Left lung (tissue), 10 donors: ENCODE measurements around the gene PLCL1. TPM values are rescaled to one million over a fixed set of nuclear protein-coding genes. Genes with fewer than 3 reads are reported as not detected.

ENCODE experiments used
- ATAC-seq: fragments of 200-7000 bp; cut with Tn5 transposase; one replicate; pipeline ENCODE4 v1.9.1; 2020; ENCODE audit warnings: moderate library complexity
- DNase-seq, 4 donors: peaks; one replicate each; pipeline ENCODE4 v3.0.0-alpha.2; 2013 to 2020
- H3K27ac ChIP-seq, 2 donors: fragments of 200-600 bp; sonication (generic) in 1 of 2; one replicate each; pipeline versions ENCODE4 v1.5.0 to v1.8.0; 2020 to 2021
- H3K27me3 ChIP-seq, 2 donors: fragments of 200-600 bp; sonication (generic) in 1 of 2; one replicate each; pipeline versions ENCODE4 v1.5.0 to v1.8.0; 2020 to 2021
- H3K36me3 ChIP-seq, 2 donors: fragments of 200-600 bp; sonication (generic) in 1 of 2; one replicate each; pipeline versions ENCODE4 v1.5.0 to v1.8.0; 2020 to 2021
- H3K4me1 ChIP-seq, 2 donors: fragments of 200-600 bp; one replicate each; pipeline ENCODE4 v1.8.0; 2021
- H3K4me3 ChIP-seq, 2 donors: fragments of 200-600 bp; sonication (generic) in 1 of 2; one replicate each; pipeline versions ENCODE4 v1.5.0 to v1.8.0; 2020 to 2021; ENCODE audit warnings: mild to moderate bottlenecking in 1 of 2
- H3K9me3 ChIP-seq, 2 donors: fragments of 200-600 bp; sonication (generic) in 1 of 2; one replicate each; pipeline versions ENCODE4 v1.5.0 to v1.8.0; 2020 to 2021
- CTCF ChIP-seq, 2 donors: fragments of 200-600 bp; sonication (generic) in 1 of 2; IDR thresholded peaks; one replicate each; pipeline versions ENCODE4 v1.5.0 to v1.8.0; 2021; ENCODE audit warnings: antibody characterized with exemption in 2 of 2
- intact Hi-C, 2 donors: fragments of 100-400 bp; cut with DNase I; formaldehyde crosslinking; loops; one replicate each; pipeline versions ENCODE4 v1.11.2 to v1.14.2; 2022
- polyA plus RNA-seq, 6 donors: library from polyadenylated mRNA; unstranded; fragments of 120-200 nt; gene quantifications; one replicate each; pipeline ENCODE4 v1.2.1, GENCODE V29; 2013; ENCODE audit not compliant: insufficient read length in 6 of 6
- total RNA-seq, 2 donors: library from RNA; stranded (reverse); fragmentation: NEBNext Ultra II Directional; extraction: Animal tissue kit (Norgen Biotek cat#: 25700); gene quantifications; one replicate each; pipeline ENCODE4 v1.2.1, GENCODE V29; 2021
- donor health status: DM: no; HTN: yes; CAD: no.
- donor health status: DM: no; HTN: no; CAD: no.

PLCL1 gene
- total and polyA plus RNA-seq, 8 donors: 3.4 to 15.3 (median 10.3) TPM

GRCh38 chr2:197862246-197862955 lies 58.0 kb downstream of the PLCL1 start:
- DNase-seq (no peak), ATAC-seq (no peak)
- no peak overlapping the region for H3K4me3 ChIP-seq
- H3K4me1 ChIP-seq: no peaks in the 10 kb centered on the region
- no peaks in the 10 kb centered on the region for H3K36me3 ChIP-seq
- no peak for TF ChIP-seq CTCF (IDR thresholded peaks at IDR 0.05)
- intact Hi-C loops: no loop called here
- peaks cover 0 to 13% of the 10 kb centered on the region in 2 donors for H3K9me3 ChIP-seq
- no peak overlapping the region for H3K27ac ChIP-seq
- H3K27me3 ChIP-seq: no peaks in the 10 kb centered on the region

GRCh38 chr2:197863744-197864143 lies 59.4 kb downstream of the PLCL1 start:
- Histone ChIP-seq H3K9me3 (peaks cover 0 to 6% of the 10 kb centered on the region in 2 donors), H3K27ac (no peak overlapping the region), H3K4me1 (no peaks in the 10 kb centered on the region), H3K27me3 (no peaks in the 10 kb centered on the region), H3K4me3 (no peak overlapping the region), H3K36me3 (no peaks in the 10 kb centered on the region)
- ATAC-seq (no peak), DNase-seq (no peak)
- intact Hi-C loops: no loop called here
- TF ChIP-seq CTCF (IDR thresholded peaks at IDR 0.05): no peak

- no peaks in the 10 kb centered on the region for H3K36me3 ChIP-seq
- H3K27ac ChIP-seq: no peak overlapping the region
- DNase-seq (no peak), ATAC-seq (no peak)
- no peaks in the 10 kb centered on the region for H3K4me1 ChIP-seq
- H3K4me3 ChIP-seq: no peak overlapping the region
- no peak for TF ChIP-seq CTCF (IDR thresholded peaks at IDR 0.05)
- intact Hi-C loops: no loop called here
- H3K27me3 ChIP-seq: no peaks in the 10 kb centered on the region
- H3K9me3 ChIP-seq: no peaks in the 10 kb centered on the region
These were observed 62.1 kb downstream of the PLCL1 start for GRCh38 chr2:197866455-197866854.

GRCh38 chr2:197867033-197867432 lies 62.6 kb downstream of the PLCL1 start:
- Histone ChIP-seq H3K36me3 (no peaks in the 10 kb centered on the region), H3K27ac (no peak overlapping the region), H3K4me3 (no peak overlapping the region), H3K27me3 (no peaks in the 10 kb centered on the region), H3K9me3 (no peaks in the 10 kb centered on the region), H3K4me1 (no peaks in the 10 kb centered on the region)
- DNase-seq (no peak), ATAC-seq (no peak)
- no peak for TF ChIP-seq CTCF (IDR thresholded peaks at IDR 0.05)
- intact Hi-C loops: no loop called here

- H3K36me3 ChIP-seq: no peaks in the 10 kb centered on the region
- no peaks in the 10 kb centered on the region for H3K9me3 ChIP-seq
- no peaks in the 10 kb centered on the region for H3K4me1 ChIP-seq
- ATAC-seq: no peak
- no peak for DNase-seq
- intact Hi-C loops: no loop called here
- no peaks in the 10 kb centered on the region for H3K27me3 ChIP-seq
- no peak for TF ChIP-seq CTCF (IDR thresholded peaks at IDR 0.05)
- H3K27ac ChIP-seq: no peak overlapping the region
- H3K4me3 ChIP-seq: no peak overlapping the region
These were observed 63.2 kb downstream of the PLCL1 start for GRCh38 chr2:197867624-197868023.
